GM10266 (cell line): ENCODE results near the gene SDC1.
"Not testable (repeated sequence)": the region's sequence is repeated elsewhere in the genome, so short reads cannot be mapped to it uniquely, and the experiment has no call there.

Experiments
- DNase-seq: peaks from one replicate; pipeline ENCODE4 v3.0.0; 2012; ENCODE audit errors: extremely low spot score
- CTCF ChIP-seq: IDR thresholded peaks from 2 replicates; pipeline ENCODE4 v1.5.1; 2012; ENCODE audit warnings: mild to moderate bottlenecking, low read depth; ENCODE audit not compliant: control insufficient read depth, insufficient read depth; ENCODE audit errors: missing control alignments

The SDC1 gene

GRCh38 chr2:20198001-20198400, 26.9 kb downstream of the SDC1 start:
- DNase-seq: no peak
- TF ChIP-seq CTCF: no peak

- DNase-seq: no peak
- TF ChIP-seq CTCF: no peak
Measured at GRCh38 chr2:20197192-20197591, 27.7 kb downstream of the SDC1 start.

- DNase-seq: no peak
- TF ChIP-seq CTCF: no peak
Measured at GRCh38 chr2:20196657-20197161, 28.2 kb downstream of the SDC1 start.

- no peak for TF ChIP-seq CTCF
- DNase-seq: no peak
Measured at GRCh38 chr2:20196053-20196656, 28.8 kb downstream of the SDC1 start.

GRCh38 chr2:20195431-20196033, 29.4 kb downstream of the SDC1 start:
- no peak for DNase-seq
- no peak for TF ChIP-seq CTCF

GRCh38 chr2:20195016-20195411, 29.9 kb downstream of the SDC1 start:
- not testable (repeated sequence) for DNase-seq

- no peak for TF ChIP-seq CTCF
- no peak for DNase-seq
Measured at GRCh38 chr2:20194097-20195015, 30.6 kb downstream of the SDC1 start.
